Neural progenitor cell (in vitro differentiated cells): ENCODE measurements around the gene ZNF189. TPM values are rescaled to one million over a fixed set of nuclear protein-coding genes. Genes with fewer than 3 reads are reported as not detected.

Source experiments
- DNase-seq: peaks from one replicate; pipeline ENCODE4 v3.0.0-alpha.2; 2016; ENCODE audit warnings: low spot score
- H2AFZ ChIP-seq: fragments of 200-600 bp; sonication (generic); replicated peaks from 2 replicates; pipeline ENCODE4 v1.6.1; 2016; ENCODE audit warnings: antibody characterized with exemption
- H3F3A ChIP-seq: fragments of 200-600 bp; sonication (generic); 2 replicates; pipeline ENCODE4 v1.6.1; 2016; ENCODE audit warnings: antibody characterized with exemption, low read depth
- H3K27ac ChIP-seq: fragments of 200-600 bp; sonication (generic); 2 replicates; pipeline ENCODE4 v1.5.1; 2016; ENCODE audit warnings: mild to moderate bottlenecking
- H3K27me3 ChIP-seq: fragments of 200-600 bp; sonication (generic); 2 replicates; pipeline ENCODE4 v1.6.1; 2016; ENCODE audit warnings: mild to moderate bottlenecking, moderate library complexity
- H3K36me3 ChIP-seq: fragments of 200-600 bp; sonication (generic); 2 replicates; pipeline ENCODE4 v1.5.1; 2016
- H3K4me1 ChIP-seq: fragments of 200-600 bp; sonication (generic); 2 replicates; pipeline ENCODE4 v1.6.1; 2016; ENCODE audit warnings: mixed run types
- H3K4me2 ChIP-seq: fragments of 200-600 bp; sonication (generic); 2 replicates; pipeline ENCODE4 v1.6.1; 2016
- H3K4me3 ChIP-seq: fragments of 200-600 bp; sonication (generic); 2 replicates; pipeline ENCODE4 v1.5.1; 2016
- H3K79me2 ChIP-seq: fragments of 200-600 bp; sonication (generic); 2 replicates; pipeline ENCODE4 v1.6.1; 2016; ENCODE audit warnings: low read depth
- H3K9ac ChIP-seq: fragments of 200-600 bp; sonication (generic); 2 replicates; pipeline ENCODE4 v1.6.1; 2016
- H3K9me3 ChIP-seq: fragments of 200-600 bp; sonication (generic); 2 replicates; pipeline ENCODE4 v1.5.1; 2016; ENCODE audit warnings: low read depth
- H4K20me1 ChIP-seq: fragments of 200-600 bp; sonication (generic); 2 replicates; pipeline ENCODE4 v1.6.1; 2016; ENCODE audit warnings: low read depth
- H3K27ac Mint-ChIP-seq: 3 replicates; pipeline ENCODE4 v1.8.0; 2021; ENCODE audit warnings: mixed read lengths
- H3K27me3 Mint-ChIP-seq: 2 replicates; pipeline ENCODE4 v1.8.0; 2022; ENCODE audit warnings: low read depth, mild to moderate bottlenecking, inconsistent platforms, moderate library complexity, mixed read lengths; ENCODE audit not compliant: insufficient read depth
- H3K36me3 Mint-ChIP-seq: 3 replicates; pipeline ENCODE4 v1.8.0; 2021; ENCODE audit warnings: mixed read lengths
- H3K4me1 Mint-ChIP-seq: 3 replicates; pipeline ENCODE4 v1.8.0; 2021; ENCODE audit warnings: mixed read lengths
- H3K4me3 Mint-ChIP-seq: 3 replicates; pipeline ENCODE4 v1.8.0; 2021; ENCODE audit warnings: mild to moderate bottlenecking, moderate library complexity, mixed read lengths
- H3K9me3 Mint-ChIP-seq: 3 replicates; pipeline ENCODE4 v1.8.0; 2020; ENCODE audit warnings: mixed read lengths
- CTCF ChIP-seq: fragments of 200-600 bp; sonication (generic); IDR thresholded peaks from 2 replicates; pipeline ENCODE4 v1.5.1; 2017; ENCODE audit warnings: antibody characterized with exemption, mild to moderate bottlenecking
- EZH2 ChIP-seq: fragments of 200-600 bp; sonication (generic); IDR thresholded peaks from 2 replicates; pipeline ENCODE4 v1.6.1; 2017; ENCODE audit warnings: antibody characterized with exemption, mild to moderate bottlenecking, moderate library complexity
- EZH2phosphoT487 ChIP-seq: fragments of 200-600 bp; sonication (generic); IDR thresholded peaks from 2 replicates; pipeline ENCODE4 v1.6.1; 2017; ENCODE audit warnings: antibody characterized with exemption
- total RNA-seq: library from RNA; depleted of rRNA; stranded (reverse); fragments of >200 nt; gene quantifications from 2 replicates; pipeline ENCODE4 v1.2.3, GENCODE V29; 2015; ENCODE audit warnings: low replicate concordance

ZNF189 gene
- total RNA-seq, 1 donor from 2014 or later, result 40.2 TPM

- H3K27ac ChIP-seq, result no peak overlapping the region
- no peaks in the 10 kb centered on the region for H3K79me2 ChIP-seq
- no peaks in the 10 kb centered on the region for H3K36me3 ChIP-seq
- Mint-ChIP-seq H3K36me3 (no peaks in the 10 kb centered on the region), H3K9me3 (no peaks in the 10 kb centered on the region), H3K4me1 (no peaks in the 10 kb centered on the region), H3K27me3 (peaks cover 2% of the 10 kb centered on the region), H3K27ac (no peak overlapping the region), H3K4me3 (no peak overlapping the region)
- H4K20me1 ChIP-seq, result no peaks in the 10 kb centered on the region
- H3K9me3 ChIP-seq, result no peaks in the 10 kb centered on the region
- no peak overlapping the region for H3K4me3 ChIP-seq
- H3K27me3 ChIP-seq, result no peaks in the 10 kb centered on the region
- no peak overlapping the region for H3K9ac ChIP-seq
- DNase-seq, result no peak
- TF ChIP-seq EZH2phosphoT487, result no peak
- TF ChIP-seq CTCF, result no peak
- TF ChIP-seq EZH2, result no peak
- no peaks in the 10 kb centered on the region for H3K4me1 ChIP-seq
- H3F3A ChIP-seq, result no peaks in the 10 kb centered on the region
- no peak overlapping the region for H3K4me2 ChIP-seq
- H2AFZ ChIP-seq, result no peak overlapping the region
These were observed 39.9 kb downstream of the ZNF189 start for GRCh38 chr9:101438523-101438922.

- Histone ChIP-seq H3K9me3 (no peaks in the 10 kb centered on the region), H3F3A (no peaks in the 10 kb centered on the region), H2AFZ (no peak overlapping the region), H3K36me3 (no peaks in the 10 kb centered on the region), H3K4me3 (no peak overlapping the region), H3K27ac (no peak overlapping the region), H4K20me1 (no peaks in the 10 kb centered on the region), H3K27me3 (no peaks in the 10 kb centered on the region), H3K4me2 (no peak overlapping the region), H3K9ac (no peak overlapping the region), H3K79me2 (no peaks in the 10 kb centered on the region), H3K4me1 (no peaks in the 10 kb centered on the region)
- Mint-ChIP-seq H3K36me3 (no peaks in the 10 kb centered on the region), H3K4me1 (no peaks in the 10 kb centered on the region), H3K9me3 (no peaks in the 10 kb centered on the region), H3K27me3 (peaks cover 2% of the 10 kb centered on the region), H3K27ac (no peak overlapping the region), H3K4me3 (no peak overlapping the region)
- TF ChIP-seq EZH2phosphoT487, result no peak
- TF ChIP-seq CTCF, result no peak
- TF ChIP-seq EZH2, result no peak
- DNase-seq, result no peak
These were observed 42.1 kb downstream of the ZNF189 start for GRCh38 chr9:101440714-101441230.

GRCh38 chr9:101442318-101442717 lies 43.7 kb downstream of the ZNF189 start:
- Histone ChIP-seq H4K20me1 (no peaks in the 10 kb centered on the region), H3K4me3 (no peak overlapping the region), H2AFZ (no peak overlapping the region), H3K27me3 (no peaks in the 10 kb centered on the region), H3K4me1 (no peaks in the 10 kb centered on the region), H3F3A (no peaks in the 10 kb centered on the region), H3K4me2 (no peak overlapping the region), H3K79me2 (no peaks in the 10 kb centered on the region), H3K27ac (no peak overlapping the region), H3K9me3 (no peaks in the 10 kb centered on the region), H3K36me3 (no peaks in the 10 kb centered on the region), H3K9ac (no peak overlapping the region)
- Mint-ChIP-seq H3K36me3 (no peaks in the 10 kb centered on the region), H3K4me1 (no peaks in the 10 kb centered on the region), H3K27ac (no peak overlapping the region), H3K27me3 (peaks cover 1% of the 10 kb centered on the region), H3K9me3 (no peaks in the 10 kb centered on the region), H3K4me3 (no peak overlapping the region)
- TF ChIP-seq CTCF (no peak), EZH2phosphoT487 (no peak), EZH2 (no peak)
- no peak for DNase-seq
